Sigmoid colon (tissue), 7 donors: Measurements from ENCODE around the gene FADD. TPM values are rescaled to one million over a fixed set of nuclear protein-coding genes. Genes with fewer than 3 reads are reported as not detected.

Experiments used
- DNase-seq: peaks from one replicate; pipeline ENCODE4 v3.0.0-alpha.2; 2019
- H3K27ac ChIP-seq, 4 donors: fragments of 200-600 bp; sonication (generic); one replicate each; pipeline ENCODE4 v1.5.1; 2016 to 2019; ENCODE audit warnings: mild to moderate bottlenecking in 1 of 4
- H3K27me3 ChIP-seq, 3 donors: fragments of 200-600 bp; sonication (generic); one replicate each; pipeline ENCODE4 v1.5.1; 2019; ENCODE audit warnings: mild to moderate bottlenecking in 1 of 3
- H3K36me3 ChIP-seq, 4 donors: fragments of 200-600 bp; sonication (generic); one replicate each; pipeline ENCODE4 v1.5.1; 2016 to 2019
- H3K4me1 ChIP-seq, 4 donors: fragments of 200-600 bp; sonication (generic); one replicate each; pipeline ENCODE4 v1.5.1; 2017 to 2019
- H3K4me3 ChIP-seq, 4 donors: fragments of 200-600 bp; sonication (generic); one replicate each; pipeline ENCODE4 v1.5.1; 2017 to 2019; ENCODE audit warnings: mild to moderate bottlenecking in 2 of 4, moderate library complexity in 1 of 4
- H3K9me3 ChIP-seq, 4 donors: fragments of 200-600 bp in 3 of 4; sonication (generic) in 3 of 4; one replicate each; pipeline versions ENCODE4 v1.5.1 to v1.6.1; 2013 to 2019
- CTCF ChIP-seq, 4 experiments: fragments of 450-650 bp in 3 of 4; fragments of 200-600 bp in 1 of 4; IDR thresholded peaks; one replicate each; pipeline ENCODE4 v1.5.1; 2016 to 2019; ENCODE audit warnings: antibody characterized with exemption in 4 of 4, mild to moderate bottlenecking in 3 of 4, moderate library complexity in 2 of 4
- EP300 ChIP-seq, 4 donors: sonication (generic); formaldehyde crosslinking; IDR thresholded peaks; one replicate each; pipeline ENCODE4 v1.6.1; 2017; ENCODE audit warnings: antibody characterized with exemption in 4 of 4
- POLR2A ChIP-seq, 2 donors: fragments of 450-650 bp; IDR thresholded peaks; one replicate each; pipeline ENCODE4 v1.6.1; 2016; ENCODE audit warnings: antibody characterized with exemption in 2 of 2, mild to moderate bottlenecking in 2 of 2, moderate library complexity in 2 of 2
- POLR2AphosphoS5 ChIP-seq, 4 donors: sonication (generic); formaldehyde crosslinking; IDR thresholded peaks; one replicate each; pipeline ENCODE4 v1.6.1; 2017; ENCODE audit warnings: antibody characterized with exemption in 4 of 4
- WGBS, 2 donors: extraction: QIAGEN DNeasy Blood & Tissue Kit; methylation state at CpG; one replicate each; pipeline ENCODE4 v1.1.7; 2013; 5-methylcytosine and 5-hydroxymethylcytosine counted together
- intact Hi-C: fragments of 100-400 bp; cut with DNase I; formaldehyde crosslinking; loops from one replicate; pipeline ENCODE4 v1.15.1; 2023
- polyA plus RNA-seq, 3 donors: library from polyadenylated mRNA; stranded (reverse); fragments of 200-250 nt; gene quantifications; one replicate each; pipeline ENCODE4 v1.2.3, GENCODE V29; 2013
- total RNA-seq, 4 donors: library from RNA; depleted of rRNA; stranded (reverse); fragments of >200 nt; gene quantifications; one replicate each; pipeline ENCODE4 v1.1.0, GENCODE V29; 2016
- donor health status: healthy with polysubstance abuse.
- donor health status: Bipolar disorder and iron deficiency.
- donor health status: healthy.

Gene FADD
- total and polyA plus RNA-seq, 7 donors, result 11.5 to 35.5 (median 20.4) TPM

DNA sequence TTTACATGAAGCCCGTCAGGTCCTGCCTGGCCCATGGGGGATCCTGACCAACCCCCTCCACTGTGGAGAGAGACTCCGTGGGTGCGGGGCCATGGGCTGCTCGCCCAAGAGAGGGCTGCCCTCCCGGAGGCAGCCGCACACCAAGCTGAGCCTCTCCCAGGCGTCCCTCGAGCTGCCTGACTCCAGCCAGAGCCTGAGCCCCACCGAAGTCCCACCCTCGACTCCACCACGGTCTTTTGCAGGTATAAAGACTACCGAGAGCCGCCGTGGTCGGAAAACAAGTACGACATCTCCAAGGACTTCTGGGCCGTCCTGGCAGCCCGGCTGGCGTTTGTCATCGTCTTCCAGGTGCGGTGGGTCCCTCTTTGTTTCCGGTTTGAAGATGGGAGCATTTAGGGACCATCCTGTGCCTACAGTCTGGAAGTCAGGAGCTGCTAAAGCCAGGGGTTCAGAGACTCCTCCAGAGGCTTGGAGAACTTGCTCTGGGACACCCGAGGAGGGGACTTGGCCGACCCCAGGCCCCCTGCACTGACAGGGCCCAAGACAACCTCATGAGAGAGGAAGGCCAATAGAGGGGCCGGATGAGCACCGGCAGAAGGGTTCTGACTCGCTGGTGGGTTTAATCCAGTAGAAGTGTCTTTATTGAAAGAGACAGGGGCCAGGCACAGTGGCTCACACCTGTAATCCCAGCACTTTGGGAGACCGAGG lies 17.6 kb upstream of the FADD start:
- peaks cover 0 to 5% (median 0%) of the 10 kb centered on the region in 3 donors for H3K27me3 ChIP-seq

GRCh38 chr11:70186420-70186819 lies 16.7 kb upstream of the FADD start:
- H3K27ac ChIP-seq, result no peak overlapping the region
- 90 to 92% methylated on average over 6 of the region's 6 CpGs for WGBS, 2 donors
- peaks cover 0 to 5% (median 0%) of the 10 kb centered on the region in 3 donors for H3K27me3 ChIP-seq
- no peak for DNase-seq
- H3K4me3 ChIP-seq, result no peak overlapping the region
- H3K36me3 ChIP-seq, result no peaks in the 10 kb centered on the region
- H3K4me1 ChIP-seq, result peaks cover 0 to 2% (median 0%) of the 10 kb centered on the region in 4 donors
- no peaks in the 10 kb centered on the region for H3K9me3 ChIP-seq
- TF ChIP-seq EP300 (IDR thresholded peaks at IDR 0.05), result no peak
- TF ChIP-seq CTCF (IDR thresholded peaks at IDR 0.05), result no peak
- TF ChIP-seq POLR2AphosphoS5 (IDR thresholded peaks at IDR 0.05), result no peak
- no peak for TF ChIP-seq POLR2A (IDR thresholded peaks at IDR 0.05)
- intact Hi-C loops, result no loop called here

More for the DNA sequence above, 17.6 kb upstream of the FADD start:
- no peaks in the 10 kb centered on the region for H3K9me3 ChIP-seq
- no peak overlapping the region for H3K4me3 ChIP-seq
- H3K4me1 ChIP-seq, result no peaks in the 10 kb centered on the region
- no peaks in the 10 kb centered on the region for H3K36me3 ChIP-seq
- intact Hi-C loops, result no loop called here
- TF ChIP-seq POLR2A (IDR thresholded peaks at IDR 0.05) (no peak), CTCF (IDR thresholded peaks at IDR 0.05) (no peak), EP300 (IDR thresholded peaks at IDR 0.05) (no peak), POLR2AphosphoS5 (IDR thresholded peaks at IDR 0.05) (no peak)
- WGBS, 2 donors, result 91% methylated on average over 28 of the region's 28 CpGs
- H3K27ac ChIP-seq, result no peak overlapping the region
- DNase-seq, result no peak

DNA sequence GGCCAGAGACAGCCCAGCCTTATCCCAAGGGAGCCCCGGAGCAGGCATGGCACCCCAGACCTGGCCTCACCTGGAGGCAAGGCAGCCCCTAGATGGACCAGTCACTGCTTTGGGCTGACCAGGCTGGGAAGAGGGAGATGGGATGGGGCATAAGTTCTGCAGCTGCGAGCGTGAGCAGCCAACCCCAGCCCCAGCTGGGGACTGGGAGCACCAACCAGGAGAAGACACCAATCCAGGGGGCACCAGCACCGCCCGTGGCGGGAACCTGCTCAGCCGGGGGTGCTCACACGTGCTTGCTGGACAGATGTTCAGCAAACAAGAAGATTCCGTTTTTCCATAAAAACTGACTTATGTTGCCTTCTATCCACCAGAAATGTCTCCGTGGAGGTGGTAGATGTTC lies 16.2 kb upstream of the FADD start:
- Histone ChIP-seq H3K4me3 (no peak overlapping the region), H3K27ac (no peak overlapping the region), H3K9me3 (no peaks in the 10 kb centered on the region), H3K27me3 (peaks cover 0 to 5% (median 0%) of the 10 kb centered on the region in 3 donors), H3K36me3 (no peaks in the 10 kb centered on the region), H3K4me1 (peaks cover 0 to 3% (median 0%) of the 10 kb centered on the region in 4 donors)
- intact Hi-C loops, result no loop called here
- no peak for DNase-seq
- 91% methylated on average over 10 of the region's 10 CpGs for WGBS, 2 donors
- TF ChIP-seq POLR2A (IDR thresholded peaks at IDR 0.05), result no peak
- no peak for TF ChIP-seq CTCF (IDR thresholded peaks at IDR 0.05)

DNA sequence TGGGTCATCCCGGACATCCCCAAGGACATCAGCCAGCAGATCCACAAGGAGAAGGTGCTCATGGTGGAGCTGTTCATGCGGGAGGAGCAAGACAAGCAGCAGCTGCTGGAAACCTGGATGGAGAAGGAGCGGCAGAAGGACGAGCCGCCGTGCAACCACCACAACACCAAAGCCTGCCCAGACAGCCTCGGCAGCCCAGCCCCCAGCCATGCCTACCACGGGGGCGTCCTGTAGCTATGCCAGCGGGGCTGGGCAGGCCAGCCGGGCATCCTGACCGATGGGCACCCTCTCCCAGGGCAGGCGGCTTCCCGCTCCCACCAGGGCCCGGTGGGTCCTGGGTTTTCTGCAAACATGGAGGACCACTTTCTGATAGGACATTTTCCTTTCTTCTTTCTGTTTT lies 15.3 kb upstream of the FADD start:
- peaks cover 0 to 5% (median 0%) of the 10 kb centered on the region in 3 donors for H3K27me3 ChIP-seq
- H3K4me3 ChIP-seq, result no peak overlapping the region
- H3K4me1 ChIP-seq, result peaks cover 0 to 3% (median 0%) of the 10 kb centered on the region in 4 donors
- H3K9me3 ChIP-seq, result no peaks in the 10 kb centered on the region
- no peak for TF ChIP-seq CTCF (IDR thresholded peaks at IDR 0.05)
- no peak for TF ChIP-seq EP300 (IDR thresholded peaks at IDR 0.05)
- TF ChIP-seq POLR2A (IDR thresholded peaks at IDR 0.05), result no peak
- no peak for TF ChIP-seq POLR2AphosphoS5 (IDR thresholded peaks at IDR 0.05)
- H3K36me3 ChIP-seq, result no peaks in the 10 kb centered on the region
- no peak for DNase-seq
- intact Hi-C loops, result no loop called here
- WGBS, 2 donors, result 86 to 88% methylated on average over 15 of the region's 15 CpGs
- H3K27ac ChIP-seq, result no peak overlapping the region

DNA sequence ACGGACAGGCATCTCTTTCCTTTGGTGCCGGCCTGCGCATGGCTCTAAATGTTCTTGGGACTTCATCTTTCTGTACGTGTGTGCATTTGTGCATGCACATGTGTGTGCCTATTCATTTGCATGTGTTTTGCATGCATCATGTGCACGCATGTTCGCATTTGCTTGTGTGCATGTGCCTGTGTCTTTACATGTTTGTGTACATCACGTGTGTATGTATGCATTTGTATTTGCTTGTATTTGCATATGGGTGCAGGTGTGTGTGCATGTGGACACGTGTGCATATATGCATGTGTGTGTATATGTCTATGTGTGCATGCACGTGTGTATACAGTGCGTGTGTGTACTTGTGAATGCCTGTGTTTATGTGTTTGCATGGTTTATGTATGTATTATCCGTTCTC lies 13.5 kb upstream of the FADD start:
- TF ChIP-seq POLR2AphosphoS5 (IDR thresholded peaks at IDR 0.05) (no peak), POLR2A (IDR thresholded peaks at IDR 0.05) (no peak), CTCF (IDR thresholded peaks at IDR 0.05) (no peak), EP300 (IDR thresholded peaks at IDR 0.05) (no peak)
- Histone ChIP-seq H3K27ac (no peak overlapping the region), H3K27me3 (peaks cover 0 to 5% (median 0%) of the 10 kb centered on the region in 3 donors), H3K9me3 (no peaks in the 10 kb centered on the region), H3K4me1 (peaks cover 0 to 3% (median 0%) of the 10 kb centered on the region in 4 donors), H3K4me3 (no peak overlapping the region), H3K36me3 (no peaks in the 10 kb centered on the region)
- no peak for DNase-seq
- intact Hi-C loops, result no loop called here
- WGBS, 2 donors, result 89 to 91% methylated on average over 11 of the region's 11 CpGs
